Right ventricle myocardium inferior (tissue), 1 donor: ENCODE results near the gene C11orf68. TPM values are rescaled to one million over a fixed set of nuclear protein-coding genes. Genes with fewer than 3 reads are reported as not detected.
A peak's percentile ranks its signal among the peaks of the same experiment; 100 is the strongest.
"Not testable (repeated sequence)": the region's sequence is repeated elsewhere in the genome, so short reads cannot be mapped to it uniquely, and the experiment has no call there.

Experiments used
- ATAC-seq: fragments of 200-7000 bp; cut with Tn5 transposase; one replicate; pipeline ENCODE4 v1.9.1; 2020; ENCODE audit warnings: mild to moderate bottlenecking, moderate library complexity
- DNase-seq: peaks from one replicate; pipeline ENCODE4 v3.0.0; 2021; ENCODE audit errors: missing footprints
- intact Hi-C: fragments of 100-400 bp; cut with DNase I; formaldehyde crosslinking; loops from one replicate; pipeline ENCODE4 v1.11.0; 2022
- total RNA-seq: library from RNA; stranded (reverse); fragmentation: NEBNext Ultra II Directional; extraction: Animal tissue kit (Norgen Biotek cat#: 25700); gene quantifications from one replicate; pipeline ENCODE4 v1.2.1, GENCODE V29; 2021
- donor health status: DM: no; HTN: yes; CAD: no; lungs with severe emphysema.

C11orf68 gene
- total RNA-seq, 1 donor from 2014 or later, result 38.5 TPM

DNA sequence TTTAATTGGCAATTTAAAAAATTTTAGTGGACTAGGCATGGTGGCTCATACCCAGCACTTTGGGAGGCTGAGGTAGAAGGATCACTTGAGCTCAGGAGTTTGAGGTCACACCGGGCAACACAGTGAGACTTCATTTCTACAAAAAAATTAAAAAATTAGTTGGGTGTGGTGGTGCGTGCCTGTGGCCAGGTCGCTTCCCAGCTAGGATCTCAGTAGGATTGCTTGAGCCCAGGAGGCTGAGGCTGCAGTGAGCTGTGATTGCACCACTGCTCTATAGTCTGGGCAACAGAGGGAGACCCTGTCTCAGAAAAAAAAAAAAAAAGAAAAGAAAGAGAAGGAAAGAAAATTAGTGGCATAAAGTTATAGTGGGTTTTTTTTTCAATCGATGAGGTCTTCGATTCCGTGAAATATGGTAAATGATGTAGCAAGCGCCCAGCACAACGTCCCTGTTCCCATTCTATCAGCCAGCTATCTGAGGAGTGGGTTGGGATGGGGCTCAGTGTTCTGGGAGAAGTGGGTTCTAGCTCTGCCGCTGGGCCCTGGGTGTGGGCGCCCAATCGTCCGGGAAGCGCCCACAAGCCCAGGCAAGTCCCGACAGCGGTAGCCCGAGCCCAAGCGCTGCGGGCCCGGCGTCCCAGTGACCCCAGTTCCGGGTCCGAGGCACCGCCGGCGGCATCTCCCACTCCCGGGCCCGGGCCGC lies 20.1 kb downstream of the C11orf68 start:
- intact Hi-C loops, result no loop called here
- ATAC-seq, result no peak

DNA sequence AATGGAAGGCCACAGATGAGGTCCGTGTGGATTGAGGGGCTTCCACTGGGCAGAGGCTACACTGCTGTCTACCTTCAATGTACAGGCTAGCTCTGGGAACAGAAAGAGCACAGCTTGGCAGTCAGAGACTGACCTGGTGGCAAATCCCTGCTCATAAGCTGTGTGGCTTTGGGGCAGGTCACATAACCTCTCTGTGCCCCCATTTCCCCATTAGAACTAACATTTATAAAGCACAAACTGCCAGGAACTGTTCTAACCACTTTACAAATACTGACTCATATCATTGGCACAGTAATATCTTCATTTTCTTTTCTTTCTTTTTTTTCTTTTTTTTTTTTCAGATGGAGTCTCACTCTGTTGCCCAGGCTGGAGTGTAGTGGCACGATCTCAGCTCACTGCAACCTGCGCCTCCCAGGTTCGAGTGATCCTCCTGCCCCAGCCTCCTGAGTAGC lies 21.8 kb downstream of the C11orf68 start:
- intact Hi-C loops, result no loop called here
- no peak for DNase-seq
- no peak for ATAC-seq

More for the DNA sequence above, 20.1 kb downstream of the C11orf68 start:
- no peak for DNase-seq

DNA sequence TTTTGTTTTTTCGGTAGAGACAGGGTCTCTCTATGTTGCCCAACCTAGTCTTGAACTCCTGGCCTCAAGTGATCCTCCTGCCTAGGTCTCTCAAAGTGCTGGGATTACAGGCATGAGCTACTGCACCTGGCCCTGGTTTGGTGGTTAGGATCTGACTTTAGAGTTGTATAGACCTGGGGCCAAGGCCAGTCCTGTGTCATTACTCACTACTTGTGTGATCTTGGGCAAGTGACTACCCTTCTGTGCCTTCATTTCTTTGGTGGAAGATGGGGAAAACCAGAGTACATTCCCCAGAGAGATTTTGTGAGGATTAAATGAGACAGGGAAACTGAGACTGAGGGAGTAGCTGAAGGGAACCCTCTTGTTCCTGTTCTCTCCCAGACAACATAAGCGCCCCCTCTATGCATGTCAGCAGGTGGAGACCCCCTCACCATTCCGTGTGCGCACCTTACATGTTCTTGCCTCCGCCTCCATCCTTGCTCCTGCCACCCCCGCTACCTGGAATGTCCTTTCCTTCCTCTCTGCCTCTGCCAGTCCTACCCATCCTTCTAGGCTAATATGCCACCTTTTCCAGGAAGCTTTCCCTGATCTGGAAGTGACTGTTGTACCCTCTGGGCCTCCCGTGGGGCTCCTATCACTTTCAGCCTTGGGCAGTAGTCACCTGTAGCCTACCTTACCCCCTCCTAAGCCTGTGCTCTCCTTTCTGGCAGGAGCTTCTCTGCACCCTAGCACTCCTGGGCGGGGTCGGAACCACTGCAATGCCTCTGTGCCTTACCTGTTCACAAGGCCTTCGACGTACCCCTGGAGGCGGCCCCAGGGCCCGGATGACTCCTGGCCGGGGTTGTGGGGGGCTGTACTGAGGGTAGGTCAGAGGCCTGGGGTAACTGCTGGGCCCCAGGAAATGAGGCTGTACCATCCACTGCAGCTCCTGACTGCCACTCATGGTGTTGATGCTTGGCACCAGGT lies 22.5 kb downstream of the C11orf68 start:
- DNase-seq, result no peak
- intact Hi-C loops, result no loop called here
- ATAC-seq, result no peak

DNA sequence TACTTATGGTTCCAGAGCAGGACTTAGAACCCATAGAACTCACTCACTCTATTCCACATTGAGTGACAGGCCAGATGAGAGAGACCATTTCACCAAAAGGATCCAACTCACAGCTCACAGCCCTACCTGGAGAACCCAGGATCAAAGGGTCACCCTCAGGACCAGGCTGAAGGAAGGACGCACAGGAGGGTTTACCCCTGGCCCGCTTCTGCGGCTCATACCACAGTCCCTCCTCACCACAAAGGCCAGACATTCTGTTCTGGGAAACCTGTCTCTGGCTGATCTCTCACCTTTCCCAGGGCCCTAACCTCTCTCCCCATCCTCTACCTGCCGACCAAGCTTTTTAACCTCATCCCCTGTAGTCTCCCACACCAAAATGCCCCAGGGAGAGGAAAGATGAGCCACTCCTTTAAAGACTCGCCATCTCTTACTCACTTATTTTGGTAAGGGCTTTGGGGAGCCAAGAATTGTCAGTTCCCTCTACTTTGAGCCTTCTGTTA lies 23.3 kb downstream of the C11orf68 start:
- DNase-seq (no peak), ATAC-seq (no peak)
- intact Hi-C loops, result no loop called here

GRCh38 chr11:65894034-65894591 lies 24.7 kb downstream of the C11orf68 start:
- DNase-seq, result no peak
- intact Hi-C loops, result no loop called here
- ATAC-seq, result no peak

- ATAC-seq, result no peak
- intact Hi-C loops, result no loop called here
- DNase-seq, result no peak
Observed at GRCh38 chr11:65892661-65893317, 26.1 kb downstream of the C11orf68 start.

DNA sequence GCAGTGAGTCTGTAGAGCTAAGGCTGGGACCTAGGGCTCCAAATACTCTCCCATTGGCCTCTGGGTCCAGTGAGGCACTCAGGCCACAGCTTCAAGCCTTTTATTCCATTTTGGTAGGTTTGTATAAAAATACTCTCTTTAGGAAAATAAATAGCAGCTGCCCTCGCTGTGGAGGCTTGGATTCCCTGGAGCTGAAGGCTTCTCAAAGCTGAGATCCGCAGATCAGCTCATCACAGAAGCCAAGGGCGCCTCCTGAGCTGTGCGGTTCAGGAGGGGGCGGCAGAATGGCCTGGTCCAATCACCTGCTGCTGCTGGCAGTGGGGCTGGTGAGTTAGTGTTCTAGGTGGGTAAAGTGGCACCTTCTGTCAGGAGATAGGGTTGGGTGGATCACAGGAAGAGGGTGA lies 26.7 kb downstream of the C11orf68 start:
- ATAC-seq, DNase-seq, intact Hi-C loops: not testable (repeated sequence)

DNA sequence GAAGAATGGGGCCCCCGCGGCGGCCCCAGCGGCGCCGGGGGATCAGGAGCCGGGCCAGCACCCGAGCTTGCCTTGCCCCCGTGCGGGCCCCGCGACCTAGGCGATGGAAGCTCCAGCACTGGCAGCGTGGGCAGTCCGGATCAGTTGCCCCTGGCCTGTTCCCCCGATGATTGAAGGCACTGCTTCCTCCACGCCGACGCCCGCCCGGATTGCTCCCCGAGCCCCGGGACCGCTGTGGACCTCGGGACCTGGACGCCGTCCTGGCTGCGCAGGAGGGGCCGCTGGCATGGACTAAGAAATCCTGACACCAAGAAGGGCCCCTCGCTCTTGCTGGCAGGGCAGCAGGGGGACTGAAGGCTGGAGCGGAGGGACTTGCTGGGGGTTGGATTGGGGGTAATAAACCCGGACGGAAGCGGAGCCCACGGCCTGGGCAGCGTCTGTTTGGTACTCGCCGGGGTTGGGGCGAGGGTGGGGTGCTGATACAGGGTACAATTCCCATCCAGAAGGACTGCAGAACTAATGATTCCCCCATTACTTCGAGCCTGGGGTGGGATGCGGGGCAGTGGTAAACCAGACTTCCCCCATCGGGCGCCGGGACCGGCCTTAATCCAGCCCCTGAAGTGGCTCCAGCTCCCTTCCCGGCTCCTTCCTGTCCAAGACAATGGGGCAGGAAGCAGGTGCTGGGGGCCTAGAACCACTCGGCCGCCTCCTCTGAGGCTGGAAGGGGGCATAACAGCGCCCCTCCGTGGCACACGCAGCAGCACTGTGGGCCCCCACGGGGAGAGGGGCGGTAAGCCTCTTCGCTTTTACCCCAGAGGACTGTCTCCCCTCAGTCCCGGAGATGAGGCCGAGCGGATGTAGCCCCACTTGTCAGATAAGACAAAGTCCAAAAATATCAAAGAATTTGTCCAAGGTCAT lies 27.4 kb downstream of the C11orf68 start:
- intact Hi-C loops, result no loop called here
- DNase-seq (peak; percentile 82), ATAC-seq (no peak)

DNA sequence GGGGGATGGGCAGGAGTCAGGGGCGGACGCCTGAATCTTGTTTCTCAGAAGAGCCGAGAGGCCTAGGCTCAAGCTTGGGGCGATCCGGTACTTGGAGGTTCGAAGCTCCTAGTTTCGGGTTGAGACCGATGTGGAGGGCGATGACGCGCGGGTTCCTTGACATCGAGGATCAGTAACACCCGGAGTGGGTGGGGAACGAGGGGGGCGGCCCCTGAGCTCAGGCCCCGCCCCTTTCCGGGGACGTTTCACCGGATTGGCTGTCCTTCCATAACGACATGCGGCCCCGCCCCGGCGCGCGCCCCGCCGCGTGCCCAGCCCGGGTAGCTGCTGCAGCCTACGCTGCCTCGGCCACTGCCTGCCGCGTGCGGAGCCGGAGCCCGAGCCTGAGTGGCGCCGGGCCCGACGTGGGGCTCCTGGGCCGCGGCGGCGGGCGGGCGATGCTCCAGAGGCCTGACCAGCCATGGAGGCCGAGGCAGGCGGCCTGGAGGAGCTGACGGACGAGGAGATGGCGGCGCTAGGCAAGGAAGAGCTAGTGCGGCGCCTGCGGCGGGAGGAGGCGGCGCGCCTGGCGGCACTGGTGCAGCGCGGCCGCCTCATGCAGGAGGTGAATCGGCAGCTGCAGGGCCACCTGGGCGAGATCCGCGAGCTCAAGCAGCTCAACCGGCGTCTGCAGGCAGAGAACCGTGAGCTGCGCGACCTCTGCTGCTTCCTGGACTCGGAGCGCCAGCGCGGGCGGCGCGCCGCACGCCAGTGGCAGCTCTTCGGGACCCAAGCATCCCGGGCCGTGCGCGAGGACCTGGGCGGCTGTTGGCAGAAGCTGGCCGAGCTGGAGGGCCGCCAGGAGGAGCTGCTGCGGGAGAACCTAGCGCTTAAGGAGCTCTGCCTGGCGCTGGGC lies 28.3 kb downstream of the C11orf68 start, which contains the start of gene CCDC85B:
CCDC85B (plus strand) TSS at position 350 of the 895 bp plus-strand sequence; CDS start at position 461, 111 bp downstream.
- DNase-seq (peak; percentile 99), ATAC-seq (peak; percentile 85)
- intact Hi-C loops, result loop anchor here (1.0 kb wide), 1 partner anchor 26 kb away; no protein-coding TSS in a partner anchor

- intact Hi-C loops, result loop anchor here (1.0 kb wide), 2 partner anchors 31 to 73 kb away; partner anchors contain the start of genes C11orf68, DRAP1 and SART1
- peak; percentile 99 for DNase-seq
- peak; percentile 88 for ATAC-seq
Observed at GRCh38 chr11:65888163-65888814, 30.6 kb downstream of the C11orf68 start, which contains the start of gene FIBP. TSS of gene FIBP (minus strand) at chr11:65888471. CDS start at chr11:65888418, 53 bp downstream.

GRCh38 chr11:65887723-65888162 lies 31.1 kb downstream of the C11orf68 start:
- no peak for ATAC-seq
- intact Hi-C loops, result loop anchor here (1.0 kb wide), 2 partner anchors 32 to 74 kb away; partner anchors contain the start of genes C11orf68, DRAP1 and SART1
- no peak for DNase-seq

DNA sequence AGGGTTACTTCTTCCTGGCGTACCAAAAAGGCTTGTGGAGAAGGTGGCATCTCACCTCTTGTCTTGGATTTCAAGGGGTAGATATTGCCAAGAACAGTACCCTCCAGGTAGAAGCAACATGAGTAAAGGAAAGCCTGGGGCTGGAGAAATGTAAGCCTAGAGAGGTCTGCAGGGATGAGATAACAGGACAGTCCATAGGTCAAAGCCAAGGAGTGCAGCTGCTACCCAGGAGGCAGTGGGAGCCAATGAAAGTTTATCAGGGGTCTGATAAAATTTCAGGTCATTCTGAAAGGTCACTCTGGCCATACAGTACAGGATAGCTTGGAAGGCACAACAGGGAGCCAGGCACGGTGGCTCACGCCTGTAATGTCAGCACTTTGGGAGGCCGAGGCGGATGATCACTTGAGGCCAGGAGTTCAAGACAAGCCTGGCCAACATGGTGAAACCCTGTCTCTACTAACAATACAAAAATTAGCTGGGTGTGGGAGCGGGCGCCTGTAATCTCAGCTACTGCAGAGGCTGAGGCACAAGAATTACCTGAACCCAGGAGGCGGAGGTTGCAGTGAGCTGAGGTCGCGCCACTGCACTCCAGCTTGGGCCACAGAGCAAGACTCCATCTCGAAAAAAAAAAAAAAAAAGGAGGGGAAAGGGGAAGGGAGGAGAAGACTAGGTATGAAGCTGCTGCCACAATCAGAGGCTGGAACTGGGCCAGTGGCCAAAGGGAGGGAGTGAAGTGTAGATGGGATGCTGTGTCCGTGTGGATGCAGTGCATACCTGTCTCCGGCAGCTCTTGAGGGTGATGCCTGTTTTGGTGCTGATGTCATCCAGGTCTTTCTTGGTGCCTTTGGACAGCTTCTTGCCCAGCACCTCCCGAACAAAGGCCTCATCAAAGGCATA lies 31.8 kb downstream of the C11orf68 start:
- intact Hi-C loops, result no loop called here
- no peak for ATAC-seq
- DNase-seq, result no peak

DNA sequence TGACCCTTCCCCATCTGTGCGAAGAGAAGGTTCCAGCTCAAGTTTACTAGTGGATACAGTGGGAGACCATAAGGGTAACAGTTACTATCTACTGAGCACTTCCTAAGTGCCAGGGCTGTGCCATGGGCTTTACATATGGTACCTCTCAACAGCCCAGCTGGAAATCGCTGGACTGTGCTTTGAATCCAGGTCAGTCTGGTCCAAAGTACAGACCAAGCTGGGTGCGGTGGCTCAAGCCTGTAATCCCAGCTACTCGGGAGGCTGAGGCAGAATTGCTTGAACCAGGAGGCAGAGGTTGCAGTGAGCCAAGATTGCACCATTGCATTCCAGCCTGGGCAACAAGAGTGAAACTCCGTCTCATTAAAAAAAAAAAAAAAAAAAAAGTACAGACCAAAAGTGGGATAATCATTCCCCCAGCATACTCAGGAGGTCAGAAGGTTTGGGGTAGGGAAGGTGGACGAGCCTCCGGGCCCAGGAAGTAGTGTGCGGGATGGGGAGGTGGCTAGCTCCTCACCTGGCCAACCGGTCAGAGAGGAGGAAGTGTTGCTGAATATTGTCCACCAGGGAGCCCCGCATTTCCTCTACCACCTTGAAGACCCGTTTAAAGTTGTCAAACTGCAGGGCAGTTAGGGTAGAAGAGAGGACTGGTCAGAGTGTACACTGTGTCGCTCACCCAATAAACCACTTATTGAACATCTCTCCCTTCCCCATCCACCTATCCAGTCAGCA lies 32.9 kb downstream of the C11orf68 start:
- intact Hi-C loops, result no loop called here
- no peak for ATAC-seq
- DNase-seq, result no peak

DNA sequence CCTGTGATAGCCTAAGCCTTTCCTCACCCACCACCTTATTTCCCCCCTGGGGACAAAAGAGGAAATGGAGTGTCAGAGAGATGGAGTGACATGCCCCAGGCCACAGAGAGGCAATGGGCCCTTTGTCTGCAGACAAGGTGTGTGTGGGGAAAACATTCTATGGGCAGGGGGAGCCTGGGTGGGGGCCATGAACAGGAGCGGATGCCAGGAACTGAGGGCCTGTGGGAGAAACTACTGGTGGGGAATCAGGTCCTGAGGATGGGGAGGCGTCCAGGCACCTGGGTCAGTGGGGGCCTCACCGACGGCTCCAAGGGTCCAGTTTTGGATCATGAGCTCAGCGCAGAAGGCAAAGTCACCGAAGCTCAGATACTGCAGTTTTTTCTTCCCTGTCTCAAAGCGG lies 33.6 kb downstream of the C11orf68 start:
- ATAC-seq (no peak), DNase-seq (no peak)
- intact Hi-C loops, result no loop called here
